Measurements from ENCODE around the gene MTA3.
A peak's percentile ranks its signal among the peaks of the same experiment; 100 is the strongest.

MTA3 gene

DNA sequence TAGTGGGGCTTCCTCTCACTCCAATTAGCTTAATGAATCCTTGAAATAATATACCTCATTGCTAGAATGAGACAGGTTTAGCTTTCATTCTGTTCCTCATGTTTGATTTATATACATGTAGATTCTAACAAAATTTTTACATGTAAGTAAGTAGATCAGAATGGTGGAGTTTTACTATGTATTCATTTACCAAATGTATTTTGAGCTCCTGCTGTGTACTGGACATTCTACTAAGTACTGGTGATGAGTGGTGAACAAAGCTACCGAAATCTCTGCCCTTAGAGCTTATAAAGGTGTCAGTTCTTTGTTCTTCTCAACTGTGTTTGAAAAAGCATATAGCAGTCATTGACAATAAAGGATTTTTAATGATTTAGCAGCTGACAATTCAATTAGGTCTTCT, 19.7 kb downstream of the MTA3 start:
- Histone ChIP-seq H3K18ac (ENCODE audit: low read length) (no peak overlapping the region), H4K5ac (ENCODE audit: low read length) (no peak overlapping the region), H4K8ac (ENCODE audit: low read depth, low read length) (no peak overlapping the region), H2BK15ac (replicated peaks; ENCODE audit: low read depth) (no peak overlapping the region), H3K36me3 (ENCODE audit: control insufficient read depth, insufficient read depth, low read length) (no peaks in the 10 kb centered on the region), H2BK5ac (ENCODE audit: low read length) (no peak overlapping the region), H3K4me2 (ENCODE audit: low read length) (no peak overlapping the region), H2BK120ac (ENCODE audit: low read depth, low read length) (no peak overlapping the region), H3K79me2 (ENCODE audit: control insufficient read depth, insufficient read depth, low read length) (peaks cover 26% of the 10 kb centered on the region), H3K9ac (ENCODE audit: low read length) (no peak overlapping the region), H3K4me3 (ENCODE audit: low read length) (no peak overlapping the region), H3K56ac (ENCODE audit: low read length) (no peak overlapping the region), H3K27me3 (ENCODE audit: insufficient read depth, low read length, poor library complexity) (no peaks in the 10 kb centered on the region), H2AK5ac (ENCODE audit: low read length) (no peak overlapping the region), H3K4ac (ENCODE audit: low read depth, low read length) (no peak overlapping the region), H3K23ac (ENCODE audit: low read length) (no peak overlapping the region), H3K79me1 (ENCODE audit: low read length) (peaks cover 7% of the 10 kb centered on the region), H3K4me1 (ENCODE audit: control insufficient read depth, low read depth, low read length) (no peaks in the 10 kb centered on the region), H3K27ac (ENCODE audit: low read depth, low read length) (no peak overlapping the region)
- no CpG with 5 or more reads among the region's 1 CpG for WGBS (ENCODE audit: extremely low coverage, insufficient coverage, low lambda C conversion rate)
- no peak for DNase-seq

DNA sequence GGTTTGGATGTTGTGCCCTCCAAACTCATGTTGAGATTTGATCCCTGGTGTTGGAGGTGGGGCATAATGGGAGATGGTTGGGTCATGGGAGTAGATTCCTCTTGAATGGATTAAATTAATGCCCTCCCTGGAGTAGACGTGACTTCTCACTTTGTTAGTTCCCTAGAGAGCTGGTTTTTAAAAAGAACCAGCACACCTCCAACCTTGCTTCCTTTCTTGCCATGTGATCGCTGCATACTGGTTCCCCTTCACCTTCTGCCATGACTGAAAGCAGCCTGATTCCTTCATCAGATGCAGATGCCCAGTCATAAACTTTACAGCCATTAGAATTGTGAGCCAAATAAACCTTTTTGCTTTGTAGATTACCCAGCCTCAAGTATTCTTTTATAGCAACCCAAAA, 21.7 kb downstream of the MTA3 start:
- Histone ChIP-seq H2BK120ac (ENCODE audit: low read depth, low read length) (no peak overlapping the region), H4K5ac (ENCODE audit: low read length) (no peak overlapping the region), H3K27me3 (ENCODE audit: insufficient read depth, low read length, poor library complexity) (no peaks in the 10 kb centered on the region), H3K4me1 (ENCODE audit: control insufficient read depth, low read depth, low read length) (no peaks in the 10 kb centered on the region), H3K4me3 (ENCODE audit: low read length) (no peak overlapping the region), H3K9ac (ENCODE audit: low read length) (no peak overlapping the region), H2BK15ac (replicated peaks; ENCODE audit: low read depth) (no peak overlapping the region), H3K79me2 (ENCODE audit: control insufficient read depth, insufficient read depth, low read length) (peaks cover 29% of the 10 kb centered on the region), H3K79me1 (ENCODE audit: low read length) (peaks cover 7% of the 10 kb centered on the region), H3K18ac (ENCODE audit: low read length) (no peak overlapping the region), H2AK5ac (ENCODE audit: low read length) (no peak overlapping the region), H2BK5ac (ENCODE audit: low read length) (no peak overlapping the region), H3K4ac (ENCODE audit: low read depth, low read length) (no peak overlapping the region), H3K23ac (ENCODE audit: low read length) (no peak overlapping the region), H3K36me3 (ENCODE audit: control insufficient read depth, insufficient read depth, low read length) (no peaks in the 10 kb centered on the region), H3K56ac (ENCODE audit: low read length) (no peak overlapping the region), H3K4me2 (ENCODE audit: low read length) (no peak overlapping the region), H3K27ac (ENCODE audit: low read depth, low read length) (no peak overlapping the region), H4K8ac (ENCODE audit: low read depth, low read length) (no peak overlapping the region)
- no peak for DNase-seq
- no CpG with 5 or more reads among the region's 2 CpGs for WGBS (ENCODE audit: extremely low coverage, insufficient coverage, low lambda C conversion rate)

DNA sequence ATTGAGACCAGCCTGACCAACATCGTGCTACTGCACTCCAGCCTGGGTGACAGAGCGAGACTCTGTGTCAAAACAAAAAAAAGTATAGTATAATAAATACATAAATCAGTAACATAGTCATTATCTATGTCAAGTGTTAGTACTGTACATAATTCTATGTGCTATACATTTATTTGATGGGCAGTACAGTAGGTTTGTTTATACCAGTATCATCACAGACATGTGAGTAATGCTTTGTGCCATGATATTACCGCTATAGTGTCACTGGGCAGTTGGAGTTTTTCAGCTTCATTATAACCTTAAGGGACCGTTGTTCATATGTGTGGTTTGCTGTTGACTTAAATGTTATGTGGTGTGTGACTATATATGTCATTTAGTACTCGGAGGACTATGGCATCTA, 24.9 kb downstream of the MTA3 start:
- no CpG with 5 or more reads among the region's 5 CpGs for WGBS (ENCODE audit: extremely low coverage, insufficient coverage, low lambda C conversion rate)

DNA sequence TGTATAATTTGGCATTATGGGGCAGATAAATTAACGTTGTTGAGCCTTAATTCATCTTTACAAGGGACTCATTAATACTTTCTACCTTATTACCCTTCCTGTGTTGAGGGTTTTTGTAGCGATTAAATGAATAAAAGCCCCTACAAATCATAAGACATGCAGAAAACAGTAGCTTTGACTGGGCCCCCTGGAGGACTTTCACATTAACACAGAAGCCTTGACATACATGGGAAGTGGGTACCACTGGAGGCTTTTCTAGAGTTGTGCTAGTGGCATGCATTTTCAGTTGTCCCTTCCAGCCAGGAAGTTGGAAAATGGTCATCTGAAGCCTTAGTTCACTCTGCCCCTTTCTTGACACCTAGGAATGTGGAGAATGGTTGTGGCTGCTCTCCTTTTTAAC, 30.2 kb downstream of the MTA3 start:
- Histone ChIP-seq H3K4me1 (ENCODE audit: control insufficient read depth, low read depth, low read length) (no peaks in the 10 kb centered on the region), H3K4me3 (ENCODE audit: low read length) (no peak overlapping the region), H3K36me3 (ENCODE audit: control insufficient read depth, insufficient read depth, low read length) (no peaks in the 10 kb centered on the region), H3K79me2 (ENCODE audit: control insufficient read depth, insufficient read depth, low read length) (peaks cover 26% of the 10 kb centered on the region), H3K4me2 (ENCODE audit: low read length) (no peak overlapping the region), H3K79me1 (ENCODE audit: low read length) (peaks cover 3% of the 10 kb centered on the region), H2BK5ac (ENCODE audit: low read length) (no peak overlapping the region), H3K23ac (ENCODE audit: low read length) (no peak overlapping the region), H3K27me3 (ENCODE audit: insufficient read depth, low read length, poor library complexity) (no peaks in the 10 kb centered on the region), H3K4ac (ENCODE audit: low read depth, low read length) (no peak overlapping the region), H3K18ac (ENCODE audit: low read length) (no peak overlapping the region), H3K9ac (ENCODE audit: low read length) (no peak overlapping the region), H2BK15ac (replicated peaks; ENCODE audit: low read depth) (no peak overlapping the region), H4K8ac (ENCODE audit: low read depth, low read length) (no peak overlapping the region), H2AK5ac (ENCODE audit: low read length) (no peak overlapping the region), H4K5ac (ENCODE audit: low read length) (no peak overlapping the region), H3K27ac (ENCODE audit: low read depth, low read length) (no peak overlapping the region), H2BK120ac (ENCODE audit: low read depth, low read length) (no peak overlapping the region), H3K56ac (ENCODE audit: low read length) (no peak overlapping the region)
- no CpG with 5 or more reads among the region's 2 CpGs for WGBS (ENCODE audit: extremely low coverage, insufficient coverage, low lambda C conversion rate)
- DNase-seq, result peak; percentile 47

More for the DNA sequence above, 24.9 kb downstream of the MTA3 start:
- no peaks in the 10 kb centered on the region for H3K27me3 ChIP-seq (ENCODE audit: insufficient read depth, low read length, poor library complexity)
- no peak overlapping the region for H3K27ac ChIP-seq (ENCODE audit: low read depth, low read length)
- H4K8ac ChIP-seq (ENCODE audit: low read depth, low read length), result no peak overlapping the region
- H3K9ac ChIP-seq (ENCODE audit: low read length), result no peak overlapping the region
- no peaks in the 10 kb centered on the region for H3K4me1 ChIP-seq (ENCODE audit: control insufficient read depth, low read depth, low read length)
- H3K4me2 ChIP-seq (ENCODE audit: low read length), result no peak overlapping the region
- no peak overlapping the region for H3K4ac ChIP-seq (ENCODE audit: low read depth, low read length)
- H2BK120ac ChIP-seq (ENCODE audit: low read depth, low read length), result no peak overlapping the region
- H3K36me3 ChIP-seq (ENCODE audit: control insufficient read depth, insufficient read depth, low read length), result no peaks in the 10 kb centered on the region
- H3K79me1 ChIP-seq (ENCODE audit: low read length), result peaks cover 7% of the 10 kb centered on the region
- no peak overlapping the region for H3K23ac ChIP-seq (ENCODE audit: low read length)
- H2BK5ac ChIP-seq (ENCODE audit: low read length), result no peak overlapping the region
- H4K5ac ChIP-seq (ENCODE audit: low read length), result no peak overlapping the region
- no peak for DNase-seq
- no peak overlapping the region for H3K4me3 ChIP-seq (ENCODE audit: low read length)
- no peak overlapping the region for H2BK15ac ChIP-seq (replicated peaks; ENCODE audit: low read depth)
- no peak overlapping the region for H3K56ac ChIP-seq (ENCODE audit: low read length)
- H3K18ac ChIP-seq (ENCODE audit: low read length), result no peak overlapping the region
- no peak overlapping the region for H2AK5ac ChIP-seq (ENCODE audit: low read length)
- H3K79me2 ChIP-seq (ENCODE audit: control insufficient read depth, insufficient read depth, low read length), result peaks cover 25% of the 10 kb centered on the region

DNA sequence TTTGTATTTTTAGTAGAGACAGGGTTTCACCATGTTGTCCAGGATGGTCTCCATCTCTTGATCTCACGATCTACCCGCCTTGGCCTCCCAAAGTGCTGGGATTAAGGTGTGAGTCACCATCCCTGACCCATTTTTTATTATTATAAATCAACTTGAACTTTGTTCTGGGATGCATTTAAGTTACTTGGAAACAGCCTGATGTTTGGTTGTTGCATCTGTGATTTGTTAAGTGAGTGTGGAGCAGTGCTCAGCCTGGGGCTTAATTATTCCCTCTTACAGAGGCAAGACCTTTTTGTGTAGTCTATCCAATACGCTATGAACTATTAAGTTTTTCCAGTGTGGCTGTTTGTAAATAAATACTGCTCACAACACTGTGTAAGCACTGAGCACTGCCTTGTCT, 32.6 kb downstream of the MTA3 start:
- H2BK5ac ChIP-seq (ENCODE audit: low read length), result no peak overlapping the region
- no peak for DNase-seq
- no peak overlapping the region for H3K9ac ChIP-seq (ENCODE audit: low read length)
- H3K23ac ChIP-seq (ENCODE audit: low read length), result no peak overlapping the region
- no peaks in the 10 kb centered on the region for H3K4me1 ChIP-seq (ENCODE audit: control insufficient read depth, low read depth, low read length)
- no peak overlapping the region for H3K56ac ChIP-seq (ENCODE audit: low read length)
- H3K4me2 ChIP-seq (ENCODE audit: low read length), result no peak overlapping the region
- H3K27ac ChIP-seq (ENCODE audit: low read depth, low read length), result no peak overlapping the region
- H3K79me2 ChIP-seq (ENCODE audit: control insufficient read depth, insufficient read depth, low read length), result peaks cover 25% of the 10 kb centered on the region
- no peak overlapping the region for H2BK15ac ChIP-seq (replicated peaks; ENCODE audit: low read depth)
- no peak overlapping the region for H4K8ac ChIP-seq (ENCODE audit: low read depth, low read length)
- no peaks in the 10 kb centered on the region for H3K36me3 ChIP-seq (ENCODE audit: control insufficient read depth, insufficient read depth, low read length)
- WGBS (ENCODE audit: extremely low coverage, insufficient coverage, low lambda C conversion rate), result no CpG with 5 or more reads among the region's 3 CpGs
- H2BK120ac ChIP-seq (ENCODE audit: low read depth, low read length), result no peak overlapping the region
- H3K4me3 ChIP-seq (ENCODE audit: low read length), result no peak overlapping the region
- no peaks in the 10 kb centered on the region for H3K27me3 ChIP-seq (ENCODE audit: insufficient read depth, low read length, poor library complexity)
- no peak overlapping the region for H4K5ac ChIP-seq (ENCODE audit: low read length)
- no peak overlapping the region for H2AK5ac ChIP-seq (ENCODE audit: low read length)
- H3K79me1 ChIP-seq (ENCODE audit: low read length), result peaks cover 3% of the 10 kb centered on the region
- no peak overlapping the region for H3K4ac ChIP-seq (ENCODE audit: low read depth, low read length)
- no peak overlapping the region for H3K18ac ChIP-seq (ENCODE audit: low read length)

DNA sequence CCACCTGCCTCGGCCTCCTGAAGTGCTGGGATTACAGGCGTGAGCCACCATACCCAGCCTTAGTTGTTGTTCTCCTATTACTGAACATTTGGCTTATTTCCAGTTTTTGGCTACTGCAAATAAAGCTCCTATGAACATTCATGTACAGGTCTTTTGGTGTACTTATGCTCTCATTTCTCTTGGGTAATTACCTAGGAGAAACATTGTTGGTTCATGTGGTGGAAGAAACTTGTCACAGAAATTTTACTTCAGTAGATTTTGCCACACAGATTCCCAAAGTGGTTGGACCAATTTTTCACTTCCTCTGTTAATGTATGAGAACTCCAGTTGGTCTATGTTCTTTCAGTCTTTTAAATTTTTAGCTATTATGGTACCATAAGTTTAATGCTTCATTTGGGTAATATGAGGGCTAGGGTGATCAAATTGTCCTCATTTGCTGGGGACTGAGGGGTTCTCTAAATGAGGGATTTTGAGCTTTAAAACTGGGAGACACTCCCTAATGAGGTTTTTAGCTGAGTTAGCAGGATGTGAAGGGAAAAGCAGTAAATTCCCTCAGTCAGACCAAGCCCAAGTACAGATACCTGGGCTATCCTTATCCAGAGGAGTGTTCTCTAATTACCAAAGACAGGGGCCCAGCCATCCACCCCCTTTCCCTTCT, 33.9 kb downstream of the MTA3 start:
- H3K27ac ChIP-seq (ENCODE audit: low read depth, low read length), result no peak overlapping the region
- no peak overlapping the region for H3K56ac ChIP-seq (ENCODE audit: low read length)
- WGBS (ENCODE audit: extremely low coverage, insufficient coverage, low lambda C conversion rate), result no CpG with 5 or more reads among the region's 2 CpGs

More for the DNA sequence above, 33.9 kb downstream of the MTA3 start:
- no peak overlapping the region for H2BK15ac ChIP-seq (replicated peaks; ENCODE audit: low read depth)
- no peak overlapping the region for H2BK5ac ChIP-seq (ENCODE audit: low read length)
- no peaks in the 10 kb centered on the region for H3K36me3 ChIP-seq (ENCODE audit: control insufficient read depth, insufficient read depth, low read length)
- peaks cover 28% of the 10 kb centered on the region for H3K79me2 ChIP-seq (ENCODE audit: control insufficient read depth, insufficient read depth, low read length)
- no peak overlapping the region for H4K8ac ChIP-seq (ENCODE audit: low read depth, low read length)
- peaks cover 3% of the 10 kb centered on the region for H3K79me1 ChIP-seq (ENCODE audit: low read length)
- H3K9ac ChIP-seq (ENCODE audit: low read length), result no peak overlapping the region
- no peaks in the 10 kb centered on the region for H3K27me3 ChIP-seq (ENCODE audit: insufficient read depth, low read length, poor library complexity)
- no peak overlapping the region for H3K18ac ChIP-seq (ENCODE audit: low read length)
- no peak overlapping the region for H2BK120ac ChIP-seq (ENCODE audit: low read depth, low read length)
- no peak overlapping the region for H2AK5ac ChIP-seq (ENCODE audit: low read length)
- no peak overlapping the region for H4K5ac ChIP-seq (ENCODE audit: low read length)
- H3K4ac ChIP-seq (ENCODE audit: low read depth, low read length), result no peak overlapping the region
- no peak for DNase-seq
- H3K4me2 ChIP-seq (ENCODE audit: low read length), result no peak overlapping the region
- H3K4me1 ChIP-seq (ENCODE audit: control insufficient read depth, low read depth, low read length), result no peaks in the 10 kb centered on the region
- no peak overlapping the region for H3K23ac ChIP-seq (ENCODE audit: low read length)
- no peak overlapping the region for H3K4me3 ChIP-seq (ENCODE audit: low read length)

Data from mesendoderm (in vitro differentiated cells).